Endothelial cell of umbilical vein (primary cell): ENCODE measurements around the gene BHLHE23. TPM values are rescaled to one million over a fixed set of nuclear protein-coding genes. Genes with fewer than 3 reads are reported as not detected.

ENCODE experiments used
- BruUV-seq: library from RNA; stranded (reverse); fragments of 400-500 nt; replicated peaks from 2 replicates; lab custom pipeline; 2021; lab: Mats Ljungman, UMichigan
- CTCF ChIA-PET: fragments of 300-600, 350-600 bp; sonication (Branson Sonifier 250); formaldehyde crosslinking; loops from one replicate; lab custom pipeline; 2021; ENCODE audit warnings: antibody characterized with exemption, inconsistent platforms; lab: Charles Lee
- POLR2A ChIA-PET: fragments of 300-600, 350-600 bp; sonication (Branson Sonifier 250); formaldehyde crosslinking; loops from one replicate; lab custom pipeline; 2021; ENCODE audit warnings: antibody characterized with exemption, inconsistent platforms; lab: Charles Lee
- DNase-seq: peaks from one replicate; pipeline ENCODE4 v3.0.0-alpha.2; 2011; ENCODE audit warnings: low read depth, low spot score
- FAIRE-seq: peaks from 2 replicates; lab custom pipeline; 2011; peaks lifted over from hg19 to GRCh38; lab: Jason Lieb, UNC
- H2AFZ ChIP-seq: 2 replicates; pipeline ENCODE4 v1.6.0; 2012; ENCODE audit warnings: low read depth, low read length, control low read depth, inconsistent platforms
- H3K27ac ChIP-seq: 2 replicates; pipeline ENCODE4 v1.5.1; 2011; ENCODE audit warnings: low read depth, mild to moderate bottlenecking, control low read depth, low read length, moderate library complexity; ENCODE audit not compliant: insufficient read depth
- H3K27me3 ChIP-seq, 2 experiments: 2 replicates each; pipeline versions ENCODE4 v1.6.0 to v1.6.1; 2011; ENCODE audit warnings: low read length in 2 of 2, mixed read lengths in 1 of 2; ENCODE audit not compliant: control insufficient read depth in 2 of 2, insufficient read depth in 2 of 2
- H3K36me3 ChIP-seq, 2 experiments: 2 replicates in 1 of 2; 3 replicates in 1 of 2; pipeline ENCODE4 v1.5.1; 2011; ENCODE audit warnings: low read length in 2 of 2, mild to moderate bottlenecking in 1 of 2, moderate library complexity in 1 of 2; ENCODE audit not compliant: control insufficient read depth in 2 of 2, insufficient read depth in 2 of 2; ENCODE audit errors: extremely low read depth in 1 of 2
- H3K4me1 ChIP-seq: 3 replicates; pipeline ENCODE4 v1.5.1; 2011; ENCODE audit warnings: mild to moderate bottlenecking, low read length; ENCODE audit not compliant: control insufficient read depth, insufficient read depth; ENCODE audit errors: extremely low read depth
- H3K4me2 ChIP-seq: 2 replicates; pipeline ENCODE4 v1.6.1; 2011; ENCODE audit warnings: low read length, control low read depth, mixed read lengths; ENCODE audit not compliant: insufficient read depth
- H3K4me3 ChIP-seq, 3 experiments: fragments of 200-600 bp in 1 of 3; sonication (generic), shearing (Covaris generic) in 1 of 3; replicated peaks in 1 of 3; 2 replicates each; pipeline ENCODE4 v1.5.1; 2011 to 2016; ENCODE audit warnings: control low read depth in 3 of 3, low read length in 3 of 3, mild to moderate bottlenecking in 2 of 3, inconsistent platforms in 1 of 3, low read depth in 1 of 3, moderate library complexity in 1 of 3; ENCODE audit not compliant: insufficient read depth in 1 of 3
- H3K79me2 ChIP-seq: 2 replicates; pipeline ENCODE4 v1.6.0; 2012; ENCODE audit warnings: low read length, inconsistent platforms; ENCODE audit not compliant: control insufficient read depth, insufficient read depth
- H3K9ac ChIP-seq: replicated peaks from 2 replicates; pipeline ENCODE3; 2011; ENCODE audit warnings: low read length, control low read depth; ENCODE audit not compliant: insufficient read depth; ENCODE audit errors: extremely low read depth
- H3K9me1 ChIP-seq: replicated peaks from 3 replicates; pipeline ENCODE4 v1.6.0; 2011; ENCODE audit warnings: mild to moderate bottlenecking, low read length; ENCODE audit not compliant: control insufficient read depth, insufficient read depth; ENCODE audit errors: extremely low read depth
- H3K9me3 ChIP-seq: replicated peaks from 2 replicates; pipeline ENCODE4 v1.5.1; 2012; ENCODE audit warnings: low read length, inconsistent platforms; ENCODE audit not compliant: control insufficient read depth, insufficient read depth
- H4K20me1 ChIP-seq: replicated peaks from 2 replicates; pipeline ENCODE3; 2011; ENCODE audit warnings: mild to moderate bottlenecking, low read length; ENCODE audit not compliant: control insufficient read depth, insufficient read depth; ENCODE audit errors: extremely low read depth
- FOS ChIP-seq: IDR thresholded peaks from 2 replicates; pipeline ENCODE4 v1.6.1; 2011; ENCODE audit warnings: mild to moderate bottlenecking, low read length, moderate library complexity, borderline replicate concordance; ENCODE audit not compliant: insufficient read depth
- GATA2 ChIP-seq: IDR thresholded peaks from 2 replicates; pipeline ENCODE4 v1.7.0; 2011; ENCODE audit warnings: low read depth, mild to moderate bottlenecking, moderate library complexity, mixed read lengths, low read length; ENCODE audit not compliant: insufficient read length, insufficient read depth
- POLR2A ChIP-seq: IDR thresholded peaks from 2 replicates; pipeline ENCODE4 v1.6.1; 2012; ENCODE audit warnings: low read depth, mild to moderate bottlenecking, control low read depth, low read length
- dilution Hi-C: fragments of 300-500 bp; cut with MboI; formaldehyde crosslinking; loops from one replicate; pipeline ENCODE4 v1.15.0; 2019; ENCODE audit warnings: low sequenced_read_pairs; ENCODE audit not compliant: extremely low pct_ligation_motif_present
- intact Hi-C: fragments of 100-400 bp; cut with micrococcal nuclease; formaldehyde crosslinking; loops from one replicate; pipeline ENCODE4 v1.10.0; 2022
- polyA plus RNA-seq, 4 experiments: library from polyadenylated mRNA; depleted of rRNA in 3 of 4; stranded (reverse) in 3 of 4; unstranded in 1 of 4; fragments of >200 nt; gene quantifications; 2 replicates each; pipeline versions ENCODE4 v1.2.1 to v1.2.3, GENCODE V29; 2011 to 2012; ENCODE audit warnings: missing spikeins in 1 of 4
- total RNA-seq: library from RNA; stranded (reverse); gene quantifications from 2 replicates; pipeline ENCODE4 v1.2.3, GENCODE V29; 2021

The BHLHE23 gene
- total and polyA plus RNA-seq, 2 donors (not counting 3 experiments of a cell fraction or from before 2014, with no cell fraction given) = not detected

DNA sequence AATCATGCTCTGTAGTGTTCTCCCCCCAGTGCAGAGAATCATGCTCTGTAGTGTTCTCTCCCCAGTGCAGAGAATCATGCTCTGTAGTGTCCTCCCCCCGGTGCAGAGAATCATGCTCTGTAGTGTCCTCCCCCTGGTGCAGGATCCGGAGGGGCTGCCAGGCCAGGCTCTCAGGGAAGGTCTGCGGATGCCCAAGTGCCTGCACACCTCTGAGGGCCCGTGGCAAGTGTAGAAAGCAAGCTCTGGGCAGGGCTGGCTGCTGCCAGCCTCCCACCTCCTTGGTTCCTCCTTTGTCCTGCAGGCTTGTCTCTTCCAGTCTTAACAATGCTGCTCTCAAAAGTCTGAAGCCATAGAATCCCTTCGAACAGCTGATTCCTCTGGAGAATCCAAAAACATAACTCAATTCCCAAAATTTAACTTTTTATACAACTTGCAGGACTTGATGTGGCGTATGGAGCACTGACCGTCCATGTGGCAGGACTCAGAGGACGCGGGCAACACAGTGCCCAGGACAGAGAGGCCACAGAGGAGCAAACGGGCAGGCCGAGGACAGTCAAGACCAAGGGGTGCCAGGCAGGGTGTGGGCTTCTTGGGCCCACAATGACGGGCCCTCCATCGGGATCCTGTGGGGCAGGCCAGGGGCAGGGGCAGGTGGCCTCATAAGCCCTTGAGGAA is 44.6 kb upstream of the BHLHE23 start:
- ChIA-PET CTCF (no interaction called here), POLR2A (no interaction called here)
- intact Hi-C loops (no loop called here), dilution Hi-C loops (no loop called here)
- Histone ChIP-seq H3K9me1 (no peaks in the 10 kb centered on the region), H3K79me2 (no peaks in the 10 kb centered on the region), H3K9ac (no peak overlapping the region), H3K27me3 (peaks cover 2 to 4% of the 10 kb centered on the region in 2 experiments), H3K4me1 (no peaks in the 10 kb centered on the region), H3K4me3 (no peak overlapping the region), H3K9me3 (no peaks in the 10 kb centered on the region), H2AFZ (no peak overlapping the region), H3K27ac (no peak overlapping the region), H3K36me3 (no peaks in the 10 kb centered on the region), H4K20me1 (no peaks in the 10 kb centered on the region), H3K4me2 (no peak overlapping the region)
- BruUV-seq = no TSS peak
- FAIRE-seq (no peak), DNase-seq (no peak)
- no peak for TF ChIP-seq FOS

DNA sequence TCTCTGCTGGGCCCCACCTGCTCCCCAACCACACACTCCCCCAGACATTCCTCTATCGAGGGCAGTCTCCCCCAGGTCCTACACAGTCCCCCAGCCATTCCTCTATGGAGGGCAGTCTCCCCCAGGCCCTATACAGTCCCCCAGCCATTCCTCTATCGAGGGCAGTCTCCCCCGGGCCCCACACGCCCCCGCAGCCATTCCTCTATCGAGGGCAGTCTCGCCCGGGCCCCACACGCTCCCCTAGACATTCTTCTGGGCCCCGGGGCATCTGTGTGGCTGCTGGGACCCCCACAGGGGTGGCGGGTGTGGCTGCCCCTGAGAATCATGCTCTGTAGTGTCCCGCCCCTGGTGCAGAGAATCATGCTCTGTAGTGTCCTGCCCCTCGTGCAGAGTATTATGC is 43.6 kb upstream of the BHLHE23 start:
- no peak overlapping the region for H3K4me3 ChIP-seq
- CTCF ChIA-PET = no interaction called here
- H4K20me1 ChIP-seq = no peaks in the 10 kb centered on the region
- FAIRE-seq = no peak
- no peaks in the 10 kb centered on the region for H3K9me1 ChIP-seq
- H3K79me2 ChIP-seq = no peaks in the 10 kb centered on the region
- TF ChIP-seq GATA2 (no peak), POLR2A (no peak)
- no peak overlapping the region for H3K4me2 ChIP-seq
- dilution Hi-C loops (no loop called here), intact Hi-C loops (no loop called here)
- peaks cover 2 to 4% of the 10 kb centered on the region in 2 experiments for H3K27me3 ChIP-seq
- H3K9me3 ChIP-seq = no peaks in the 10 kb centered on the region
- DNase-seq = no peak
- POLR2A ChIA-PET = no interaction called here
- no peak overlapping the region for H3K9ac ChIP-seq
- H2AFZ ChIP-seq = no peak overlapping the region
- H3K36me3 ChIP-seq = no peaks in the 10 kb centered on the region
- no peak overlapping the region for H3K27ac ChIP-seq
- BruUV-seq = no TSS peak
- no peaks in the 10 kb centered on the region for H3K4me1 ChIP-seq
